Measurements from ENCODE around the gene BCAR1. TPM values are rescaled to one million over a fixed set of nuclear protein-coding genes. Genes with fewer than 3 reads are reported as not detected.

The BCAR1 gene
- total and polyA plus RNA-seq, 2 of the 13 experiments (the other 11 are each of a cell fraction or from before 2014, with no cell fraction given), result 48.1 to 51.7 TPM

- TF ChIP-seq ZBTB26 (CRISPR knock-in tag; IDR thresholded peaks at IDR 0.05; ENCODE audit: borderline replicate concordance) (peak; percentile 67), BCL3 (CRISPR knock-in tag; IDR thresholded peaks at IDR 0.05) (0 out of 2 replicates have a peak, but pooled peaks have one; percentile 19), SAP130 (CRISPR knock-in tag; IDR thresholded peaks at IDR 0.05; ENCODE audit: low read depth) (peak; percentile 87), MAF1 (CRISPR knock-in tag; IDR thresholded peaks at IDR 0.05; ENCODE audit: borderline replicate concordance) (peak; percentile 87; the same call in 1 of the 2 replicates), ZNF484 (CRISPR knock-in tag; IDR thresholded peaks at IDR 0.05; ENCODE audit: borderline replicate concordance, low read depth) (no peak), RNF219 (CRISPR knock-in tag; IDR thresholded peaks at IDR 0.05) (no peak), KMT2B (CRISPR knock-in tag; IDR thresholded peaks at IDR 0.05) (peak; percentile 59; the same call in 1 of the 2 replicates), TBX3 (IDR thresholded peaks at IDR 0.05; ENCODE audit: borderline replicate concordance) (no peak), ZNF609 (CRISPR knock-in tag; IDR thresholded peaks at IDR 0.05; ENCODE audit: borderline replicate concordance) (peak; percentile 80), POLR2A (IDR thresholded peaks at IDR 0.05; ENCODE audit: insufficient read depth in 1 of 2, low read depth in 2 of 2, low read length in 2 of 2) (peak in 1 of 2 experiments; percentile 27; a peak in 1 of 4 replicates), FOSL1 (CRISPR knock-in tag; IDR thresholded peaks at IDR 0.05; ENCODE audit: borderline replicate concordance) (0 out of 2 replicates have a peak, but pooled peaks have one; percentile 10), ZMAT3 (CRISPR knock-in tag; conservative IDR thresholded peaks at IDR 0.05) (peak; percentile 71), ZNF225 (CRISPR knock-in tag; IDR thresholded peaks at IDR 0.05) (0 out of 2 replicates have a peak, but pooled peaks have one; percentile 10), ATF1 (CRISPR knock-in tag; IDR thresholded peaks at IDR 0.05) (no peak), ZNF569 (CRISPR knock-in tag; IDR thresholded peaks at IDR 0.05; ENCODE audit: borderline replicate concordance) (no peak), ZNF678 (CRISPR knock-in tag; IDR thresholded peaks at IDR 0.05) (0 out of 2 replicates have a peak, but pooled peaks have one; percentile 72), ELK4 (CRISPR knock-in tag; IDR thresholded peaks at IDR 0.05; ENCODE audit: borderline replicate concordance) (no peak)
Measured at GRCh38 chr16:75265911-75266701, 14.7 kb upstream of the BCAR1 start (continued).

Data from HepG2 (cell line).